Activated T-helper 2 cell treated with anti-CD3 and anti-CD28 coated beads, Interferon-gamma antibody, Interleukin-2, Interleukin-4, amounts not matched to agents 10 μg/mL and 5 μg/mL and 100 μg/mL, durations not matched to agents 14 hours and 24 hours and 36 hours (primary cell): Measurements from ENCODE around the gene ARHGEF16. TPM values are rescaled to one million over a fixed set of nuclear protein-coding genes. Genes with fewer than 3 reads are reported as not detected.

Experiments used
- DNase-seq: peaks from one replicate; pipeline ENCODE4 v3.0.0; 2021; ENCODE audit warnings: low spot score
- H3K27ac Mint-ChIP-seq: one replicate; pipeline ENCODE4 v1.8.0; 2021; ENCODE audit warnings: mixed read lengths
- H3K27me3 Mint-ChIP-seq: one replicate; pipeline ENCODE4 v1.8.0; 2021; ENCODE audit warnings: low read depth, mixed read lengths
- H3K36me3 Mint-ChIP-seq: one replicate; pipeline ENCODE4 v1.8.0; 2021; ENCODE audit warnings: low read depth, mixed read lengths
- H3K4me1 Mint-ChIP-seq: one replicate; pipeline ENCODE4 v1.8.0; 2021; ENCODE audit warnings: low read depth, mixed read lengths
- H3K4me3 Mint-ChIP-seq: one replicate; pipeline ENCODE4 v1.8.0; 2021; ENCODE audit warnings: low read depth, mild to moderate bottlenecking, moderate library complexity, mixed read lengths
- H3K9me3 Mint-ChIP-seq: one replicate; pipeline ENCODE4 v1.8.0; 2021; ENCODE audit warnings: mixed read lengths
- intact Hi-C: fragments of 100-400 bp; cut with micrococcal nuclease; formaldehyde crosslinking; loops from one replicate; pipeline ENCODE4 v1.15.1; 2023
- total RNA-seq: library from RNA; stranded (reverse); gene quantifications from 2 replicates; pipeline ENCODE4 v1.2.3, GENCODE V29; 2022

Gene ARHGEF16
- total RNA-seq, 1 donor from 2014 or later: not detected

DNA sequence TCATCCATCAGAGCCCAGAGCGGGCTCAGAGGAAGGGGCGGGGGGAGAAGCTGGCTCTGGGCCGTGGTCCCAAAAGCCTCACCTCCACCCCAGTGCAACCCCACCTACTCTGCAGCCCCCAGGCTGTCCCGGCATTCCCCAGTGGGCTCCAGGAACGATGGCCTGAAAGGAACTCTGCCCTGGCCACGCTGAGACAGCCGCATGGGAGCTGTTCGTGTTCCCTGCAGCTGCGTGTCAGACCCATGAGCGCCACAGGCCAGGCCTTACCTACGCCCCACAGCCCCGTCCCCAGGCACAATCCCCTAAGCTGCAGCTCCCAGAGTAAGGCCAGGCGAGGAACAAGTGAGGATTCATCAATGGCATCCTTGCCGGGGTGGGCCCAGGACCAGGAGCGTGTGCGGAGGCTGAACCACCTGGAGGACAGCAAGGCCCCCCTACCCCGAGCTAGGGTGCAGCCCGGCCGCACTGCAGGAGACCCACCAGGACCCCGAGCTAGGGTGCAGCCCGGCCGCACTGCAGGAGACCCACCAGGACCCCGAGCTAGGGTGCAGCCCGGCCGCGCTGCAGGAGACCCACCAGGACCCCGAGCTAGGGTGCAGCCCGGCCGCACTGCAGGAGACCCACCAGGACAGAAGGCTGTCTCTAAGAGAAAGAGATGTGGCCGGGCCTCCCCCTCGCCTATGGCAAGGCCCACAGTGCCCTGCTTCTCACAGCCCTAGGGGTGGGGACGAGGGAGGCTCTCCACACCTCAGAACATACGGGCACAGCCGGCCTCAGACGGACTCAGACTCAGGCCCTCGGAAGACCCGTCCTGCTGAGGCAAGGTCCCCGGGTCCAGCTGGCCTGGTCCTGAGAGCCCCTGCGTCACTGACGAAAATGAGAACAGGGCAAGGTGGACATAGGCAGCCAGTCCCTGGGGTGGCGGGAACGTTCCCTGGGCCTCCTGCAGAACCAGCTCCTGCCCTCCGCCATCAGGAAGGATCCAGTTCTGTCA, 26.5 kb upstream of the ARHGEF16 start:
- intact Hi-C loops: no loop called here
- H3K9me3 Mint-ChIP-seq: no peaks in the 10 kb centered on the region
- DNase-seq: no peak
- H3K27ac Mint-ChIP-seq: no peak overlapping the region
- H3K36me3 Mint-ChIP-seq: no peaks in the 10 kb centered on the region
- H3K4me3 Mint-ChIP-seq: no peak overlapping the region
- H3K27me3 Mint-ChIP-seq: no peaks in the 10 kb centered on the region
- H3K4me1 Mint-ChIP-seq: no peaks in the 10 kb centered on the region

DNA sequence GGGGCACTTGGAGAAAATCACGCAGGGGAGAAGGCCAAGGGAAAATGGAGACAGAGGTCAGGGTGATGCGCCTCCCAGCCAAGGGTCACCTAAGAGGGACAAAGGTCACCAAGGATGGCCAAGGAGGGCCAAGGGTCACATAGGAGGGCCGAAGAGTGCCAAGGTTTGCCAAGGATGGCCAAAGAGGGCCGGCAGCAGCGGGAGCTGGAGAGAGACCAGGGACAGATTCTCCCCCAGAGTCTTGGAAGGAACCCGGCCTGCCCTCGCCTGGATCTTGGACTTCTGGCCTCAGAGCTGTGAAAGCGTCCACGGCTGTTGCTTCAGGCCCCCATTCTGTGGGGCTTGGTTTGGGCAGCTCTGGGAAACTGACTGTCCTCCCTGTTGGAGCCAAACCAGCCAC, 25.6 kb upstream of the ARHGEF16 start:
- Mint-ChIP-seq H3K9me3 (no peaks in the 10 kb centered on the region), H3K4me1 (no peaks in the 10 kb centered on the region), H3K27me3 (no peaks in the 10 kb centered on the region), H3K36me3 (no peaks in the 10 kb centered on the region), H3K4me3 (no peak overlapping the region), H3K27ac (no peak overlapping the region)
- intact Hi-C loops: no loop called here
- DNase-seq: no peak

DNA sequence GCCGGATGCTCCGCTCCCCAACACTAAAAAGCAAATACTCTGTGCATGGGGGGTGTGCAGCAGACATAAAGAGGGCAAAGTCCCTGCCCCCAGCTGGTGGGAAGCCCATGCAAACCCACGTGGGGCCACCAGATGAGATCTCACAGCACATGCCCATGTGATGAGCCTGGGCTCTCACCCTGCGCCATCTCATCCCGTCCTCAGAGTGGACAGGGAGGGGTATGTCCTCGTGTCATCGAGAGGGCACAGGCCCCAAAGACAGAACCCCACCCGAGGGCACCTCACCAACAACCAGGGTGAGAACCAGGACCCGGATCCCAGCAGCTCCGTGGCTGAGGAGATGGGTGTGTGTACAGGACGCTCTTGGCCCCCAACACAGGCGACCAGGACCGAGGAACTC, 25.1 kb upstream of the ARHGEF16 start:
- Mint-ChIP-seq H3K4me1 (no peaks in the 10 kb centered on the region), H3K27ac (no peak overlapping the region), H3K27me3 (no peaks in the 10 kb centered on the region), H3K9me3 (no peaks in the 10 kb centered on the region), H3K4me3 (no peak overlapping the region), H3K36me3 (no peaks in the 10 kb centered on the region)
- DNase-seq: no peak
- intact Hi-C loops: no loop called here

DNA sequence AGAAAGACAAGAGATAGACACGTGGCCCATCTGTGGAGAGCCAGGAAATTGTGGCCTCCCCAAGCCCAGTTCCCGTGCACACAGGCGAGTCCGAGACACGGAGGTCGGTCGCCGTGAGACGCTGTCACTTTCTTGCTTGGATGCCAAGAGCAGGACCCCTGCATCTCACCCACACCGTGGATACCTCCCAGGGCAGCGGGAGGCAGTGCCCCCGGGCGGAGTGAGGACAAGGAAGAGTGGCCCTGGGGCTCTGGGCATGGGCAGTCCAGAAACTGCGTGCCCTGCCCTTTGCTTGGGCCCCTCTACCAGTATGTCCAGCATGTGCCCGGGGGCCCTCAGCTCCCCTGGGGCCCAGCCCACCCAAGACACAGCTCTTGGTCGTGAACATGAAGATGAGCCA, 24.7 kb upstream of the ARHGEF16 start:
- no peak for DNase-seq
- Mint-ChIP-seq H3K27me3 (no peaks in the 10 kb centered on the region), H3K4me3 (no peak overlapping the region), H3K27ac (no peak overlapping the region), H3K4me1 (no peaks in the 10 kb centered on the region), H3K9me3 (no peaks in the 10 kb centered on the region), H3K36me3 (no peaks in the 10 kb centered on the region)
- intact Hi-C loops: no loop called here

DNA sequence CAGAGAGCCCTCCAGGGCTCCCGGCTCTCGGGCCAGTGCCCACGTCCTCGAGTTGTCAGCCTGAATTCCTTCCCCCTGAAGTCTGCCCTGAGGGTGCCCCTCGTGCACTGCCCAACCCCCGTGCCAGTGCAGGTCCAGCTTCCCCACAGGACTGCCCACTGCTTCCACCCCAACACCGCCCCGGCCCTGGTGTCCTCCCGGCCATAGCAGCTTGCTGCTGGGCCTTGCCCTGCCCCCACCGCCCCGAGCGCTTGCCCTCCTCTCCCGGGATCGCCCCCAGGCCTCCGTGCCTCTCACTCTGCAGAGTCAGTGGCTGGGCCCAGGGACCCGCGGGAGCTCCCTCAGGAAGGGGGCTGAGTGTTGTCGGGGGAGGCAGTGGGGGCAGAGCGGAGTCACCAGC, 24.1 kb upstream of the ARHGEF16 start:
- no peak for DNase-seq
- Mint-ChIP-seq H3K27me3 (no peaks in the 10 kb centered on the region), H3K4me1 (no peaks in the 10 kb centered on the region), H3K4me3 (no peak overlapping the region), H3K9me3 (no peaks in the 10 kb centered on the region), H3K27ac (no peak overlapping the region), H3K36me3 (no peaks in the 10 kb centered on the region)
- intact Hi-C loops: no loop called here

DNA sequence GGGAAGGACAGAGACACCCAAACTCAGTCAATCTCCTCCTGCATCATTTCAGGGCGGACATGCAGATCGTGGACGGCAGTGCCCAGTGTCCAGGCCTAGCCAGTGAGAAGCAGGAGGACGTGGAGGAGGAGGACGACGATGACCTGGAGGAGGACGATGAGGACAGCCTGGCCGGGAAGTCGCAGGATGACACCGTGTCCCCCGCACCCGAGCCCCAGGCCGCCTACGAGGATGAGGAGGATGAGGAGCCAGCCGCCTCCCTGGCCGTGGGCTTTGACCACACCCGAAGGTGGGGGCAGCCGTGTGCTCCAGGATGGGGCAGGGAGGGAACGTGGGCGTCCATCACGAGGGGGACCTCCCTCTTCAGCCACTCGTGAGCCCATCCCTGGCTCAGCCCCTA, 23.6 kb upstream of the ARHGEF16 start:
- no peaks in the 10 kb centered on the region for H3K9me3 Mint-ChIP-seq
- no peaks in the 10 kb centered on the region for H3K27me3 Mint-ChIP-seq
- H3K27ac Mint-ChIP-seq: no peak overlapping the region
- H3K36me3 Mint-ChIP-seq: no peaks in the 10 kb centered on the region
- no peak overlapping the region for H3K4me3 Mint-ChIP-seq
- H3K4me1 Mint-ChIP-seq: no peaks in the 10 kb centered on the region
- intact Hi-C loops: no loop called here
- DNase-seq: no peak

DNA sequence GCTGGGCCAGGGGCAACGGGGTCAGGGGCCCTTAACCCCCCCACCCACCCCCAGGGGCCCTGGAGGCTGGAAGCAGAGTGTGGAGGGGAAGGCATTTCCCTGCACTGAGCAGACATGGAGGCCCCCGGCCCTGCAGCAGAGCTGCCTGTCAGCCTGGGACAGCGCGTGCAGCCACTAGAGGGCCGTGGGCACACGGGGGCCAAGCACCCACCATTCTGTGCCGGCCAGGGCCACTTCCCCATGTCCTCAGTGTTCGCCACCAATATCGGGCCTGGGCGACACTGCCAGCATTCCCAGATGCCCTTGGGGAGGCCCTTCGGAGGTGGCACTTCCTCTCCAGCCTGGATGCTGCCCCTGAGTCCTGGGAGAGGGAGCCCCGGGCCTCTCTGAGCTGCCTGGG, 23.2 kb upstream of the ARHGEF16 start:
- Mint-ChIP-seq H3K27ac (no peak overlapping the region), H3K4me1 (no peaks in the 10 kb centered on the region), H3K27me3 (no peaks in the 10 kb centered on the region), H3K9me3 (no peaks in the 10 kb centered on the region), H3K36me3 (no peaks in the 10 kb centered on the region), H3K4me3 (no peak overlapping the region)
- no peak for DNase-seq
- intact Hi-C loops: no loop called here

DNA sequence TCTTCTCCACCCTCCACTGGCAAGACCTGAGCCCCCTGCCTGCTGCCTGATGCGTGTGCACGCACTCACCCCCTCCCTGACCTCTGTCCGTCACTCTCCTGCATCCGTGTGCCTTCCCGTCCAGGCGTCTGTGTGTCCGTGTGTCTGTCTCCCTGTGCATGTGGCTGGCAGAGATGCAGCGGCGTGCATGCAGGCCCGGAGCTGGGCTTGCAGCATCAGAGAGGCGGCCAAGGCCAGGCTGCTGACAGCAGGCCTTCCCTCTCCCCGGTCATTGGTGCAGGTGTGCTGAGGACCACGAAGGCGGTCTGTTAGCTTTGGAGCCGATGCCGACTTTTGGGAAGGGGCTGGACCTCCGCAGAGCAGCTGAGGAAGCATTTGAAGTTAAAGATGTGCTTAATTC, 22.8 kb upstream of the ARHGEF16 start:
- no peak overlapping the region for H3K4me3 Mint-ChIP-seq
- intact Hi-C loops: no loop called here
- H3K27ac Mint-ChIP-seq: no peak overlapping the region
- no peaks in the 10 kb centered on the region for H3K9me3 Mint-ChIP-seq
- no peak for DNase-seq
- H3K4me1 Mint-ChIP-seq: no peaks in the 10 kb centered on the region
- H3K36me3 Mint-ChIP-seq: no peaks in the 10 kb centered on the region
- no peaks in the 10 kb centered on the region for H3K27me3 Mint-ChIP-seq

DNA sequence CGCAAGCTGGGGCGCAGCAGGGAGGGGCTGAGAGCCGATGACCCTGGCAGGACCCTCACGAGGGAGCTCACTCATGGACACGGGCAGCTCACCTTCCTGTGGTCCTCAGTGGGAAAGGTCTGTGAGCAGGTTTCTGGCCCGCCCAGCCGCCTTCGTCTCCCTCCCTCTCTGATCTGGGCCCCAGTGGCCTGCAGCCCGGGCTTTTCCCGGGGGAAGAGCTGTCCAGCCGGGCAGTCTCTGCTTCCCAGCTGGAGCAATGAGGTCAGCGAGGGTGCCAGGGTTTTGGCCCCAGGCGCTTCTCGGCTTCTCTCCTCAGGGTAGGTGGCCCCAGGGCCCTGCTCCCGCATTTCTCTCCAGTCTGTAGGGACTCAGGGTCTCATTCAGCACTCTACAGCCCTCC, 22.2 kb upstream of the ARHGEF16 start:
- H3K9me3 Mint-ChIP-seq: no peaks in the 10 kb centered on the region

DNA sequence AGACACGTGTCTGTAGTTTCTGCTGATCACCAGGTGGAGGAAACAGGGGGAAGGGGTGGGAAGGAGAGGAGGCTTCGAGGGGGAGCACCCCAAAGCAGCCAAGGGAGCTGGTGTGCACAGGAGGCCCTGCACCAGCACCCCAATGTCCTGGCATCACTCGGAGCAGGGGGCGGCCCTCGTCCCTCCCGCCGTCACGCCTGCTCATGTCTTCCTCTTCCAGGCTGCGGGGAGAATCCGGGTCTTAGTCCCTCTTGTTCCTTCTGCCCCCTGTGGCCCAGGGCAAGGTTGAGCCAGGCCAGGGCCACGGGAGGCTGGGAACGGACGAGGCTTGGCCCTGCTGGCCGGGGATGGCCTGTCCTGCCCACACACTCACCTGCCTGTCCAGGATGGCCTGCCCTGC, 21.4 kb upstream of the ARHGEF16 start:
- no peak overlapping the region for H3K27ac Mint-ChIP-seq
- H3K27me3 Mint-ChIP-seq: no peaks in the 10 kb centered on the region
- no peak for DNase-seq
- H3K36me3 Mint-ChIP-seq: no peaks in the 10 kb centered on the region
- H3K4me1 Mint-ChIP-seq: no peaks in the 10 kb centered on the region
- H3K4me3 Mint-ChIP-seq: no peak overlapping the region
- H3K9me3 Mint-ChIP-seq: no peaks in the 10 kb centered on the region
- intact Hi-C loops: no loop called here

More for the DNA sequence above, 22.2 kb upstream of the ARHGEF16 start:
- H3K4me3 Mint-ChIP-seq: no peak overlapping the region
- no peak for DNase-seq
- H3K4me1 Mint-ChIP-seq: no peaks in the 10 kb centered on the region
- intact Hi-C loops: no loop called here
- no peaks in the 10 kb centered on the region for H3K36me3 Mint-ChIP-seq
- no peak overlapping the region for H3K27ac Mint-ChIP-seq
- H3K27me3 Mint-ChIP-seq: no peaks in the 10 kb centered on the region

DNA sequence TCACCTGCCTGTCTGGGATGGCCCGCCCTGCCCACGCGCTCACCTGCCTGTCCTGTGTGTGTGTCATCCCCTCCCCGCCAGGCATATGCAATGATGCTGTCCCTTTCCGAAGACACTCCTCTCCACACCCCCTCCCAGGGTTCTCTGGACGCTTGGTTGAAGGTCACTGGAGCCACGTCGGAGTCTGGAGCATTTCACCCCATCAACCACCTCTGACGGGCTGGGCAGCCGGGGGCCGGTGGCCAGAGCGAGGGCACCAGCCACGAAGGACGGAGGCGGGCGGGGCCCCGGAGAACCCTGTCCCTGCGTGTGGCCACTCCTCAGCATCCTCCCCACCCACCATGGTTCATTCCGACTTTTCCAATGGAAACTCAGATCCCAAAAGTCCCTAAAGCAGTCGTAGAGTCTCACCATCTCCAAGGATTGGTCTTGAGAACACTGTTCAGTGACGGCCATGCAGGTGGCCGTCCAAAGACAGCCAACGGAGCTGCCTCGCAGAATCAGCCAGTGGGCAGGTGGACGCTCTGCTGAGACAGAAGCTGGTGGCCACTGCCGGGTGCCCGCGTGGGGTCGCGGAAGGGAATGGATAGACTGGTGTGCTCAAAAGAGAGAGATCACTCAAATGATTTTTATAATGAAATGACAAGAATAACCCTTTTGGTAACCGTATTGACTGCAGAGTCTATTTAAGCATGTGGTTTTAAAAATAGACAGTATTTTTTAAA, 20.7 kb upstream of the ARHGEF16 start:
- no peak overlapping the region for H3K27ac Mint-ChIP-seq
- H3K4me3 Mint-ChIP-seq: no peak overlapping the region
- no peaks in the 10 kb centered on the region for H3K36me3 Mint-ChIP-seq
- no peak for DNase-seq
- H3K27me3 Mint-ChIP-seq: no peaks in the 10 kb centered on the region
- H3K4me1 Mint-ChIP-seq: no peaks in the 10 kb centered on the region
- intact Hi-C loops: no loop called here
- no peaks in the 10 kb centered on the region for H3K9me3 Mint-ChIP-seq

DNA sequence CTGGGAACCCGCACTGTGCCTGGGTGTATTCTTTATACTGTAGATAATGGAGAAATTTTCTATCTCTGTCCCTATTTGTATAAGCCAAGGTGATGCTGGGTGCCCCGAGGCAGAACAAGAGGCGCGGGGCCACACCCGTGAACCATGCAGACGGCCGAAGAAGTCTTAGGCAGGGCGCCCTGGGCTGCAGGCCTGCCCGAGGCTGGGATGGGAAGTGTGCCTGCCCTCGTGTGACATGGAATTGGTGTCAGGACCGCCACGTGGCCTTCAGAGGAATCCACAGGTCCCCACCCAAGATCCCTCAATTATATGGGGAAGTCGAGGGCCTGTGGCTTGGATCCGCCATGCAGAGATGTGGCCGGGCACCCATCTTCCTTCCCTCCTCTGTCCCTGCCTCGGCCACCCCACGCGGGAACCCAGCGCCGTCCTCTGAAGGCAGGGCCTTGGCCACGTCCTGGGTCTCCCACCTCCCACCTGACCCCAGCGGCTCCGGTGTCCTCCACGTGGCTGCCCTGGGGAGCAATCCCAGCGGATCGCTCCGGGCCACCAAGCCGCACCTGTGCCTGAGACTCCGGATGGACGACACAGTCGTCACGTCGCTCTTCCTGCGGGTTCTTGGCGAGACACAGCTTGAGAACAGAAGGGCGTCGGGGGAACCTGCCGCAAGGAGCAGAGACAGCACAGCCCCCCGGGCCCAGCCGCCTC, 19.9 kb upstream of the ARHGEF16 start:
- Mint-ChIP-seq H3K27me3 (no peaks in the 10 kb centered on the region), H3K4me1 (no peaks in the 10 kb centered on the region), H3K36me3 (no peaks in the 10 kb centered on the region), H3K9me3 (no peaks in the 10 kb centered on the region), H3K27ac (no peak overlapping the region), H3K4me3 (no peak overlapping the region)
- intact Hi-C loops: no loop called here
- DNase-seq: no peak

DNA sequence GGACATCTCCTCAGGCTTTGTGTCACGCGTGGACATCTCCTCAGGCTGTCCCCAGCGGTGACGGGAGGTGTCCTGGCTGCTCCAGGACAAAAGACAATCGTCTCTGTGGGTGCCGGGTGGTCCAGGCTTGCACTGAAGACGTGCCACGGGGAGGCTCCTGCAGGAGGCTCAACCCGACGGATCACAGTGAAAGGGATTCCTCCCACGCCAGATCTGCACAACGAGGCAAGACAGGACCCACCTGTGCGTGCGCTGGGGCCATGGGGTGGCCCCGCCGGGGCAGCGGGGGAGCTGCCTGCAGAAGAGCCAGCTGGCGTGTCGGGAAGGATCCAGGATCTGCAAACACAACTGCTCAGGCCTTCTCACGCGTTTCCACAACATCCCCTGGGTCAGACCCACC, 18.8 kb upstream of the ARHGEF16 start:
- H3K36me3 Mint-ChIP-seq: no peaks in the 10 kb centered on the region
- no peaks in the 10 kb centered on the region for H3K27me3 Mint-ChIP-seq
- no peak overlapping the region for H3K4me3 Mint-ChIP-seq
- no peak overlapping the region for H3K27ac Mint-ChIP-seq
- H3K9me3 Mint-ChIP-seq: no peaks in the 10 kb centered on the region
- intact Hi-C loops: no loop called here
- H3K4me1 Mint-ChIP-seq: no peaks in the 10 kb centered on the region
- no peak for DNase-seq
